PC-3 (cell line): ENCODE data around the gene REEP6. TPM values are rescaled to one million over a fixed set of nuclear protein-coding genes. Genes with fewer than 3 reads are reported as not detected.

ENCODE experiments used
- ATAC-seq: fragments of 200-7000 bp; cut with Tn5 transposase; 2 replicates; pipeline ENCODE4 v1.9.1; 2020; ENCODE audit warnings: mild to moderate bottlenecking, moderate library complexity
- BruUV-seq: library from RNA; stranded (reverse); fragments of 400-500 nt; replicated peaks from 2 replicates; lab custom pipeline; 2021; lab: Mats Ljungman, UMichigan
- CTCF ChIA-PET: fragments of 300-600 bp; sonication (Branson Sonifier 250); formaldehyde crosslinking; loops from one replicate; lab custom pipeline; 2022; ENCODE audit warnings: antibody characterized with exemption; lab: Charles Lee
- POLR2A ChIA-PET: fragments of 300-600 bp; sonication (Branson Sonifier 250); formaldehyde crosslinking; loops from one replicate; lab custom pipeline; 2022; ENCODE audit warnings: antibody characterized with exemption; ENCODE audit not compliant: unreplicated experiment; lab: Charles Lee
- DNase-seq: peaks from one replicate; pipeline ENCODE4 v3.0.0-alpha.2; 2015
- H2AFZ ChIP-seq: fragments of 300-600 bp; sonication (generic); 2 replicates; pipeline ENCODE4 v1.6.0; 2016; ENCODE audit warnings: antibody characterized with exemption, low read length
- H3F3A ChIP-seq: fragments of 300-600 bp; sonication (generic); one replicate; pipeline ENCODE4 v1.6.0; 2017; ENCODE audit warnings: antibody characterized with exemption, low read length, control low read depth, mild to moderate bottlenecking; ENCODE audit not compliant: unreplicated experiment
- H3K27ac ChIP-seq: fragments of 300-600 bp; sonication (generic); 2 replicates; pipeline ENCODE4 v1.5.1; 2016; ENCODE audit warnings: mild to moderate bottlenecking, low read length
- H3K27me3 ChIP-seq: fragments of 300-600 bp; sonication (generic); 2 replicates; pipeline ENCODE4 v1.6.1; 2016; ENCODE audit warnings: low read length, mixed read lengths
- H3K36me3 ChIP-seq: fragments of 300-600 bp; sonication (generic); 2 replicates; pipeline ENCODE4 v1.6.1; 2016; ENCODE audit warnings: low read depth, mixed run types, low read length, mixed read lengths
- H3K4me1 ChIP-seq: fragments of 300-600 bp; sonication (generic); 2 replicates; pipeline ENCODE4 v1.5.1; 2016; ENCODE audit warnings: low read length; ENCODE audit not compliant: insufficient read depth
- H3K4me2 ChIP-seq: fragments of 300-600 bp; sonication (generic); 2 replicates; pipeline ENCODE4 v1.6.0; 2016; ENCODE audit warnings: low read length
- H3K4me3 ChIP-seq: fragments of 300-600 bp; sonication (generic); 2 replicates; pipeline ENCODE4 v1.5.1; 2016; ENCODE audit warnings: mild to moderate bottlenecking, low read length, mixed read lengths
- H3K79me2 ChIP-seq: fragments of 300-600 bp; sonication (generic); 2 replicates; pipeline ENCODE4 v1.6.1; 2017; ENCODE audit warnings: low read length, mixed read lengths
- H3K9ac ChIP-seq: fragments of 300-600 bp; sonication (generic); 2 replicates; pipeline ENCODE4 v1.6.0; 2016; ENCODE audit warnings: mild to moderate bottlenecking, low read length
- H3K9me2 ChIP-seq: fragments of 300-600 bp; sonication (generic); replicated peaks from 2 replicates; pipeline ENCODE4 v1.6.1; 2016; ENCODE audit warnings: mixed run types, low read length, mixed read lengths
- H3K9me3 ChIP-seq: fragments of 300-600 bp; sonication (generic); 2 replicates; pipeline ENCODE4 v1.6.1; 2016; ENCODE audit warnings: low read length, mixed read lengths
- H4K20me1 ChIP-seq: fragments of 300-600 bp; sonication (generic); 2 replicates; pipeline ENCODE4 v1.6.1; 2016; ENCODE audit warnings: low read length, mixed read lengths
- EZH2 ChIP-seq: fragments of 300-600 bp; sonication (generic); IDR thresholded peaks from one replicate; pipeline ENCODE4 v1.6.1; 2017; ENCODE audit warnings: antibody characterized with exemption, mild to moderate bottlenecking, low read length; ENCODE audit not compliant: unreplicated experiment
- EZH2phosphoT487 ChIP-seq: fragments of 300-600 bp; sonication (generic); IDR thresholded peaks from 2 replicates; pipeline ENCODE4 v1.6.1; 2018; ENCODE audit warnings: mild to moderate bottlenecking, antibody characterized with exemption, low read length, borderline replicate concordance
- intact Hi-C: fragments of 100-400 bp; cut with micrococcal nuclease; formaldehyde crosslinking; loops from 2 replicates; pipeline ENCODE4 v1.9.0; 2023
- total RNA-seq: library from RNA; depleted of rRNA; stranded (reverse); fragments of >200 nt; gene quantifications from 2 replicates; pipeline ENCODE4 v1.2.3, GENCODE V29; 2014
- TF ChIP-seq, protein P1 (sequence below): fragments of 300-600 bp; sonication (generic); conservative IDR thresholded peaks from 2 replicates; pipeline ENCODE4 v1.5.1; 2017; ENCODE audit warnings: antibody characterized with exemption, low read depth, mild to moderate bottlenecking, low read length

REEP6 gene
- total RNA-seq, 1 experiment from 2014 or later: 27.2 TPM

DNA sequence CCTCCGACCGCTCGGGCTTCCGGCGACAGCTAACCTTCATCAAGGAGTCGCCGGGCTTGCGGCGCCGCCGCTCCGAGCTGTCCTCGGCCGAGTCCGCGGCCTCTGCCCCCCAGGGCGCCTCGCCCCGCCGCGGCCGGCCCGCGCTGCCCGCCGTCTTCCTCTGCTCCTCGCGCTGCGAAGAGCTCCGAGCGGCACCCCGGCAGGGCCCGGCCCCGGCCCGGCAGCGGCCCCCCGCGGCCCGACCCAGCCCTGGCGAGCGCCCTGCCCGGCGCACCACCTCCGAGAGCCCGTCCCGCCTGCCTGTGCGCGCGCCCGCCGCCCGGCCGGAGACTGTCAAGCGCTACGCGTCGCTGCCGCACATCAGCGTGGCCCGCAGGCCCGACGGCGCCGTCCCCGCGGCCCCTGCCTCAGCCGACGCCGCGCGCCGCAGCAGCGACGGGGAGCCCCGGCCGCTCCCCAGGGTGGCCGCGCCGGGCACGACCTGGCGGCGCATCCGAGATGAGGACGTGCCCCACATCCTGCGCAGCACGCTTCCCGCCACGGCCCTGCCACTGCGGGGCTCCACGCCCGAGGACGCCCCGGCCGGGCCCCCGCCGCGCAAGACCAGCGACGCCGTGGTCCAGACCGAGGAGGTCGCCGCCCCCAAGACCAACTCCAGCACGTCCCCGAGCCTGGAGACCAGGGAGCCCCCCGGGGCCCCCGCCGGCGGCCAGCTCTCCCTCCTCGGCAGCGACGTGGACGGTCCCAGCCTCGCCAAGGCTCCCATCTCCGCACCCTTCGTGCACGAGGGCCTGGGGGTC is 21.5 kb upstream of the REEP6 start:
- Histone ChIP-seq H3K27ac (no peak overlapping the region), H3K9me3 (no peaks in the 10 kb centered on the region), H3K36me3 (no peaks in the 10 kb centered on the region), H3K9me2 (no peaks in the 10 kb centered on the region), H3K4me1 (peaks cover 18% of the 10 kb centered on the region), H3K79me2 (peaks cover 27% of the 10 kb centered on the region), H3K4me2 (peak overlapping the region; percentile 90), H3K4me3 (peak overlapping the region; percentile 72), H3K9ac (peak overlapping the region; percentile 67), H2AFZ (no peak overlapping the region), H3K27me3 (no peaks in the 10 kb centered on the region), H4K20me1 (no peaks in the 10 kb centered on the region), H3F3A (no peaks in the 10 kb centered on the region)
- intact Hi-C loops: no loop called here
- CTCF ChIA-PET: no interaction called here
- DNase-seq (peak; percentile 45), ATAC-seq (peak; percentile 16)
- POLR2A ChIA-PET: no interaction called here
- TF ChIP-seq, protein P1, sequence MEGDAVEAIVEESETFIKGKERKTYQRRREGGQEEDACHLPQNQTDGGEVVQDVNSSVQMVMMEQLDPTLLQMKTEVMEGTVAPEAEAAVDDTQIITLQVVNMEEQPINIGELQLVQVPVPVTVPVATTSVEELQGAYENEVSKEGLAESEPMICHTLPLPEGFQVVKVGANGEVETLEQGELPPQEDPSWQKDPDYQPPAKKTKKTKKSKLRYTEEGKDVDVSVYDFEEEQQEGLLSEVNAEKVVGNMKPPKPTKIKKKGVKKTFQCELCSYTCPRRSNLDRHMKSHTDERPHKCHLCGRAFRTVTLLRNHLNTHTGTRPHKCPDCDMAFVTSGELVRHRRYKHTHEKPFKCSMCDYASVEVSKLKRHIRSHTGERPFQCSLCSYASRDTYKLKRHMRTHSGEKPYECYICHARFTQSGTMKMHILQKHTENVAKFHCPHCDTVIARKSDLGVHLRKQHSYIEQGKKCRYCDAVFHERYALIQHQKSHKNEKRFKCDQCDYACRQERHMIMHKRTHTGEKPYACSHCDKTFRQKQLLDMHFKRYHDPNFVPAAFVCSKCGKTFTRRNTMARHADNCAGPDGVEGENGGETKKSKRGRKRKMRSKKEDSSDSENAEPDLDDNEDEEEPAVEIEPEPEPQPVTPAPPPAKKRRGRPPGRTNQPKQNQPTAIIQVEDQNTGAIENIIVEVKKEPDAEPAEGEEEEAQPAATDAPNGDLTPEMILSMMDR: no peak
- no peak for TF ChIP-seq EZH2phosphoT487
- TF ChIP-seq EZH2: no peak
- no TSS peak for BruUV-seq

DNA sequence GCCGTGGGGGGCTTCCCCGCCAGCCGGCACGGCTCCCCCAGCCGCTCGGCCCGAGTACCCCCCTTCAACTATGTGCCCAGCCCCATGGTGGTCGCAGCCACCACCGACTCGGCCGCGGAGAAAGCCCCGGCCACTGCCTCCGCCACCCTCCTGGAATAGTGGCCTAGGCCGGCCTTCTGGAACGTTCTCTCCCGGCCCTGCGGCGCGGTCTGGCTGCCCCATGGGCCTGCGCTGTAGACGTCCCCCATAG is 21.0 kb upstream of the REEP6 start:
- Histone ChIP-seq H3K4me3 (peak overlapping the region; percentile 72), H3K9me3 (no peaks in the 10 kb centered on the region), H3K4me2 (peak overlapping the region; percentile 90), H3K9ac (peak overlapping the region; percentile 31), H4K20me1 (no peaks in the 10 kb centered on the region), H3K27ac (no peak overlapping the region), H3K79me2 (peaks cover 26% of the 10 kb centered on the region), H3K4me1 (peaks cover 18% of the 10 kb centered on the region), H3K36me3 (no peaks in the 10 kb centered on the region), H2AFZ (no peak overlapping the region), H3F3A (no peaks in the 10 kb centered on the region), H3K27me3 (no peaks in the 10 kb centered on the region), H3K9me2 (no peaks in the 10 kb centered on the region)
- BruUV-seq: no TSS peak
- POLR2A ChIA-PET: no interaction called here
- intact Hi-C loops: no loop called here
- DNase-seq (no peak), ATAC-seq (peak; percentile 5)
- CTCF ChIA-PET: no interaction called here
- TF ChIP-seq, protein P1: no peak
- no peak for TF ChIP-seq EZH2

DNA sequence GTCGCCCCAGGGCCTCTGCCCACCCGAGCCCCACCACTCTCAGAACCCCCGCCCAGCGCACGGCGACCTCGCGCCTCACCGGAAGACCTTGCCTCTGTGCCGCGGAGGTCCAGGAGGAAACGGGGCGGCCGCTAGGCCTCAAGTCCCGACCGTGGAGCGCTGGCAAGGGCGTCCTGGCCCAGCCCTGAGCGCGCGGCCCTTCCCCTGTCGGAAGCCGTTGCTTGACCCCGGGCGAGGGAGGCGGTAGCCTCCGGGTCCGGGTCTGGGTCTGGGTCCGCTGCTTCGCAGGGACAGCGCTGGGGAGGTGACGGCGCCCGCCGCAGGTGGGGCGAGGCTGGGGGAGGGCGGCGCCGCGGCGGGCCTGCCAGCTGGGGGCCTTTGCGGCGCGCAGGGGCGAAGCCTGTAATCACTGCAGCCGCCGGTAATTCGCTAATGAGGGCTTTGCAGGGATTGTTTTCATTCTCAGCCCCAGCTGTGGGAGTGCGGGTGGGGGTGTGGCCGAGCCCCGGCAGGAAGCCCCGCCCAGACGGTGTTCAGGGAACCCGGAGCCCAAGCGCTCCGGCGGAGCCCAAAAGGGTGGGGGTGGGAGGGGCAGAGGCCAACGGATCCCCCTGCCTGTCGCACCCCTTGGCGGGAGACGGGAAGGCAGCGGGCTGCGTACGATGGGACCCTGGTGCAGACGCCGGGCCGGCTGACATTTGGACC is 20.5 kb upstream of the REEP6 start:
- H3K4me1 ChIP-seq: peaks cover 18% of the 10 kb centered on the region
- 0 out of 2 replicates have a peak overlapping the region, but pooled peaks have one; percentile 34 for H2AFZ ChIP-seq
- no peaks in the 10 kb centered on the region for H4K20me1 ChIP-seq
- peak overlapping the region; percentile 90 for H3K4me2 ChIP-seq
- no peaks in the 10 kb centered on the region for H3F3A ChIP-seq
- DNase-seq (peak; percentile 61), ATAC-seq (peak; percentile 51)
- intact Hi-C loops: no loop called here
- BruUV-seq: no TSS peak
- H3K36me3 ChIP-seq: no peaks in the 10 kb centered on the region
- H3K9ac ChIP-seq: peak overlapping the region; percentile 31; the same call in 1 of the 2 replicates
- POLR2A ChIA-PET: no interaction called here
- peaks cover 24% of the 10 kb centered on the region for H3K79me2 ChIP-seq
- TF ChIP-seq EZH2 (no peak), EZH2phosphoT487 (no peak)
- TF ChIP-seq, protein P1: no peak
- H3K4me3 ChIP-seq: peak overlapping the region; percentile 72
- no peaks in the 10 kb centered on the region for H3K9me2 ChIP-seq
- no peaks in the 10 kb centered on the region for H3K9me3 ChIP-seq
- no peaks in the 10 kb centered on the region for H3K27me3 ChIP-seq
- CTCF ChIA-PET: no interaction called here
- H3K27ac ChIP-seq: no peak overlapping the region
